ENCODE measurements around the gene WDFY4. TPM values are rescaled to one million over a fixed set of nuclear protein-coding genes. Genes with fewer than 3 reads are reported as not detected.

Gene WDFY4
- total and polyA plus RNA-seq, 9 of the 15 experiments (the other 6 are each of a cell fraction or from before 2014, with no cell fraction given): 0.01 to 0.02 (median 0.01) TPM; not detected in 6

DNA sequence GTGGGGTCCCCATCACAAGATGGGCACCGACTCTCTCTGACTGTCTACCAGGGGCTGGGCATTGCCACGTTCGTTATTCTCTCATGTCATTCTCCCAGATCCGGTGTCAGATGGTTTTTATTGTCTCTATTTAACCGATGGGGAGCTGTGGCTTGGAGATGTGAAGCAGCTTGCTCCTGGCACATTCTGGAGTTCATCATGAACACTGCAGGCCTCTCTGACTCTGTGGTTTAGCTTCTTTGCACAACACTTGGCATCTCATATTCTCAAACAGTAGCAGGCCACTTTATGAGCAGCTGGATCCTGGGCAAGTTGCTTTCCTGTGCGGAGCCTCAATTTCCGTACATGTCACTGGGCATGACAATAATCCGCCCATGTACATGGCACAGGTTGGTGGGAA, 135.1 kb downstream of the WDFY4 start:
- Histone ChIP-seq H3K4me1 (replicated peaks in 1 of 2; ENCODE audit: control insufficient read depth in 2 of 2, insufficient read depth in 2 of 2, low read length in 2 of 2) (no peaks in the 10 kb centered on the region), H3K4me2 (ENCODE audit: insufficient read depth, low read length) (no peak overlapping the region), H4K20me1 (replicated peaks; ENCODE audit: control insufficient read depth, insufficient read depth, low read length) (peaks cover 3% of the 10 kb centered on the region; the same call in 1 of the 2 replicates), H3K27ac (ENCODE audit: extremely low read depth, low read depth, low read length) (no peak overlapping the region), H3K9me3 (replicated peaks; ENCODE audit: control insufficient read depth, insufficient read depth, low read depth, low read length) (no peaks in the 10 kb centered on the region), H3K4me3 (no peak overlapping the region), H3K27me3 (ENCODE audit: control insufficient read depth in 2 of 2, insufficient read depth in 2 of 2, low read length in 2 of 2) (peaks cover 16 to 59% of the 10 kb centered on the region in 2 experiments; a peak in 4 of 5 replicates), H3K36me3 (ENCODE audit: control insufficient read depth, insufficient read depth, low read length) (no peaks in the 10 kb centered on the region), H3K9me1 (ENCODE audit: control insufficient read depth, insufficient read depth, low read length) (no peaks in the 10 kb centered on the region), H3K9ac (ENCODE audit: insufficient read depth in 1 of 2, low read depth in 2 of 2, low read length in 2 of 2) (no peak overlapping the region), H2AFZ (ENCODE audit: low read depth, low read length) (no peak overlapping the region), H3K79me2 (ENCODE audit: control insufficient read depth, insufficient read depth, low read length) (no peaks in the 10 kb centered on the region)
- DNase-seq (ENCODE audit: extremely low read depth in 1 of 4, low spot score in 3 of 4) (no peak), ATAC-seq (no peak), FAIRE-seq (no peak)
- ChIA-PET CTCF (ENCODE audit: low intra/inter-chr PET ratio) (interaction anchor here (2.9 kb wide), 1 partner anchor 160 kb away, joined by 45 read pairs; no protein-coding TSS in a partner anchor), POLR2A (interaction anchor here (0.6 kb wide), 1 partner anchor 83 kb away, joined by 4 read pairs; no protein-coding TSS in a partner anchor)
- BruUV-seq (replicated peaks): no TSS peak
- intact Hi-C loops (cut with micrococcal nuclease): no loop called here
- in situ Hi-C loops (cut with MboI): no loop called here
- WGBS (ENCODE audit: insufficient coverage, low coverage, missing lambda C conversion rate): 0% methylated on average over 8 of the region's 8 CpGs
- no peak for TF ChIP-seq SOX6 (IDR thresholded peaks at IDR 0.05)
- TF ChIP-seq GATAD2A (IDR thresholded peaks at IDR 0.05): no peak
- no peak for TF ChIP-seq SP2 (IDR thresholded peaks at IDR 0.05; ENCODE audit: extremely low read depth, low read depth, low read length, poor library complexity, severe bottlenecking)
- TF ChIP-seq, protein P1, sequence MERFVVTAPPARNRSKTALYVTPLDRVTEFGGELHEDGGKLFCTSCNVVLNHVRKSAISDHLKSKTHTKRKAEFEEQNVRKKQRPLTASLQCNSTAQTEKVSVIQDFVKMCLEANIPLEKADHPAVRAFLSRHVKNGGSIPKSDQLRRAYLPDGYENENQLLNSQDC (CRISPR knock-in tag; IDR thresholded peaks at IDR 0.05): no peak
- no peak for TF ChIP-seq ZBED1 (IDR thresholded peaks at IDR 0.05)
- TF ChIP-seq, protein P2, sequence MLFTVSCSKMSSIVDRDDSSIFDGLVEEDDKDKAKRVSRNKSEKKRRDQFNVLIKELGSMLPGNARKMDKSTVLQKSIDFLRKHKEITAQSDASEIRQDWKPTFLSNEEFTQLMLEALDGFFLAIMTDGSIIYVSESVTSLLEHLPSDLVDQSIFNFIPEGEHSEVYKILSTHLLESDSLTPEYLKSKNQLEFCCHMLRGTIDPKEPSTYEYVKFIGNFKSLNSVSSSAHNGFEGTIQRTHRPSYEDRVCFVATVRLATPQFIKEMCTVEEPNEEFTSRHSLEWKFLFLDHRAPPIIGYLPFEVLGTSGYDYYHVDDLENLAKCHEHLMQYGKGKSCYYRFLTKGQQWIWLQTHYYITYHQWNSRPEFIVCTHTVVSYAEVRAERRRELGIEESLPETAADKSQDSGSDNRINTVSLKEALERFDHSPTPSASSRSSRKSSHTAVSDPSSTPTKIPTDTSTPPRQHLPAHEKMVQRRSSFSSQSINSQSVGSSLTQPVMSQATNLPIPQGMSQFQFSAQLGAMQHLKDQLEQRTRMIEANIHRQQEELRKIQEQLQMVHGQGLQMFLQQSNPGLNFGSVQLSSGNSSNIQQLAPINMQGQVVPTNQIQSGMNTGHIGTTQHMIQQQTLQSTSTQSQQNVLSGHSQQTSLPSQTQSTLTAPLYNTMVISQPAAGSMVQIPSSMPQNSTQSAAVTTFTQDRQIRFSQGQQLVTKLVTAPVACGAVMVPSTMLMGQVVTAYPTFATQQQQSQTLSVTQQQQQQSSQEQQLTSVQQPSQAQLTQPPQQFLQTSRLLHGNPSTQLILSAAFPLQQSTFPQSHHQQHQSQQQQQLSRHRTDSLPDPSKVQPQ (CRISPR knock-in tag; IDR thresholded peaks at IDR 0.05; ENCODE audit: borderline replicate concordance): no peak
- TF ChIP-seq ZNF175 (CRISPR knock-in tag; IDR thresholded peaks at IDR 0.05; ENCODE audit: low read depth): no peak
- TF ChIP-seq, protein P3, sequence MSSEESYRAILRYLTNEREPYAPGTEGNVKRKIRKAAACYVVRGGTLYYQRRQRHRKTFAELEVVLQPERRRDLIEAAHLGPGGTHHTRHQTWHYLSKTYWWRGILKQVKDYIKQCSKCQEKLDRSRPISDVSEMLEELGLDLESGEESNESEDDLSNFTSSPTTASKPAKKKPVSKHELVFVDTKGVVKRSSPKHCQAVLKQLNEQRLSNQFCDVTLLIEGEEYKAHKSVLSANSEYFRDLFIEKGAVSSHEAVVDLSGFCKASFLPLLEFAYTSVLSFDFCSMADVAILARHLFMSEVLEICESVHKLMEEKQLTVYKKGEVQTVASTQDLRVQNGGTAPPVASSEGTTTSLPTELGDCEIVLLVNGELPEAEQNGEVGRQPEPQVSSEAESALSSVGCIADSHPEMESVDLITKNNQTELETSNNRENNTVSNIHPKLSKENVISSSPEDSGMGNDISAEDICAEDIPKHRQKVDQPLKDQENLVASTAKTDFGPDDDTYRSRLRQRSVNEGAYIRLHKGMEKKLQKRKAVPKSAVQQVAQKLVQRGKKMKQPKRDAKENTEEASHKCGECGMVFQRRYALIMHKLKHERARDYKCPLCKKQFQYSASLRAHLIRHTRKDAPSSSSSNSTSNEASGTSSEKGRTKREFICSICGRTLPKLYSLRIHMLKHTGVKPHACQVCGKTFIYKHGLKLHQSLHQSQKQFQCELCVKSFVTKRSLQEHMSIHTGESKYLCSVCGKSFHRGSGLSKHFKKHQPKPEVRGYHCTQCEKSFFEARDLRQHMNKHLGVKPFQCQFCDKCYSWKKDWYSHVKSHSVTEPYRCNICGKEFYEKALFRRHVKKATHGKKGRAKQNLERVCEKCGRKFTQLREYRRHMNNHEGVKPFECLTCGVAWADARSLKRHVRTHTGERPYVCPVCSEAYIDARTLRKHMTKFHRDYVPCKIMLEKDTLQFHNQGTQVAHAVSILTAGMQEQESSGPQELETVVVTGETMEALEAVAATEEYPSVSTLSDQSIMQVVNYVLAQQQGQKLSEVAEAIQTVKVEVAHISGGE (CRISPR knock-in tag; IDR thresholded peaks at IDR 0.05): no peak
- TF ChIP-seq, protein P4, sequence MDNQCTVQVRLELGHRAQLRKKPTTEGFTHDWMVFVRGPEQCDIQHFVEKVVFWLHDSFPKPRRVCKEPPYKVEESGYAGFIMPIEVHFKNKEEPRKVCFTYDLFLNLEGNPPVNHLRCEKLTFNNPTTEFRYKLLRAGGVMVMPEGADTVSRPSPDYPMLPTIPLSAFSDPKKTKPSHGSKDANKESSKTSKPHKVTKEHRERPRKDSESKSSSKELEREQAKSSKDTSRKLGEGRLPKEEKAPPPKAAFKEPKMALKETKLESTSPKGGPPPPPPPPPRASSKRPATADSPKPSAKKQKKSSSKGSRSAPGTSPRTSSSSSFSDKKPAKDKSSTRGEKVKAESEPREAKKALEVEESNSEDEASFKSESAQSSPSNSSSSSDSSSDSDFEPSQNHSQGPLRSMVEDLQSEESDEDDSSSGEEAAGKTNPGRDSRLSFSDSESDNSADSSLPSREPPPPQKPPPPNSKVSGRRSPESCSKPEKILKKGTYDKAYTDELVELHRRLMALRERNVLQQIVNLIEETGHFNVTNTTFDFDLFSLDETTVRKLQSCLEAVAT (IDR thresholded peaks at IDR 0.05): no peak
- no peak for TF ChIP-seq MAX (CRISPR knock-in tag; IDR thresholded peaks at IDR 0.05)
- TF ChIP-seq POLR2G (IDR thresholded peaks at IDR 0.05; ENCODE audit: low read depth, low read length): no peak
- TF ChIP-seq POLR2H (tag; IDR thresholded peaks at IDR 0.05; ENCODE audit: low read depth): no peak
- no peak for TF ChIP-seq JUN (IDR thresholded peaks at IDR 0.05; ENCODE audit: borderline replicate concordance, low read depth, low read length)
- TF ChIP-seq JUN (CRISPR knock-in tag; IDR thresholded peaks at IDR 0.05; ENCODE audit: borderline replicate concordance): no peak
